Kidney (tissue), 14 donors: ENCODE results near the gene GTF2F1. TPM values are rescaled to one million over a fixed set of nuclear protein-coding genes. Genes with fewer than 3 reads are reported as not detected.

ENCODE experiments used
- DNase-seq, 5 donors: peaks; one replicate each; pipeline ENCODE4 v3.0.0-alpha.2; 2013 to 2020
- FAIRE-seq: peaks from 2 replicates; lab custom pipeline; 2012; peaks lifted over from hg19 to GRCh38; lab: Jason Lieb, UNC
- H3K27ac ChIP-seq, 2 donors: one replicate each; pipeline ENCODE4 v1.7.0; 2013; ENCODE audit warnings: low read depth in 2 of 2, low read length in 2 of 2, inconsistent platforms in 1 of 2
- H3K27me3 ChIP-seq: one replicate; pipeline ENCODE4 v1.7.1; 2013; ENCODE audit warnings: low read length, inconsistent platforms; ENCODE audit not compliant: control insufficient read depth, insufficient read depth
- H3K36me3 ChIP-seq, 3 donors: one replicate each; pipeline versions ENCODE4 v1.7.0 to v1.7.1; 2013; ENCODE audit warnings: low read length in 3 of 3, control low read depth in 1 of 3, inconsistent platforms in 1 of 3; ENCODE audit not compliant: insufficient read depth in 3 of 3, control insufficient read depth in 2 of 3
- H3K4me1 ChIP-seq, 3 donors: one replicate each; pipeline versions ENCODE4 v1.7.0 to v1.7.1; 2013; ENCODE audit warnings: low read length in 3 of 3, inconsistent platforms in 1 of 3, low read depth in 1 of 3; ENCODE audit not compliant: control insufficient read depth in 2 of 3, insufficient read depth in 2 of 3
- H3K4me3 ChIP-seq, 3 donors: one replicate each; pipeline versions ENCODE4 v1.7.0 to v1.8.1; 2013; ENCODE audit warnings: low read length in 3 of 3, control low read depth in 1 of 3, inconsistent platforms in 1 of 3
- H3K9ac ChIP-seq, 3 donors: one replicate each; pipeline versions ENCODE4 v1.7.0 to v1.7.1; 2013; ENCODE audit warnings: low read length in 3 of 3, control low read depth in 1 of 3, inconsistent platforms in 1 of 3
- H3K9me3 ChIP-seq, 3 donors: one replicate each; pipeline versions ENCODE4 v1.7.0 to v1.7.1; 2013; ENCODE audit warnings: low read length in 3 of 3, control low read depth in 1 of 3, inconsistent platforms in 1 of 3; ENCODE audit not compliant: control insufficient read depth in 2 of 3, insufficient read depth in 1 of 3
- intact Hi-C: fragments of 100-400 bp; cut with DNase I; formaldehyde crosslinking; loops from one replicate; pipeline ENCODE4 v1.11.1; 2022
- polyA plus RNA-seq: library from polyadenylated mRNA; stranded (reverse); fragments of 350-450 nt; fragmentation: Illumina TruSeq; extraction: RNeasy Lipid Tissue Mini Kit (QIAGEN cat#74804); gene quantifications from one replicate; pipeline ENCODE4 v1.2.3, GENCODE V29; 2014; ENCODE audit warnings: low read depth, low replicate concordance; ENCODE audit not compliant: insufficient read depth
- total RNA-seq: library from RNA; stranded (reverse); fragmentation: NEBNext Ultra II Directional; extraction: Animal tissue kit (Norgen Biotek cat#: 25700); gene quantifications from one replicate; pipeline ENCODE4 v1.2.1, GENCODE V29; 2021
- TF ChIP-seq, protein P1 (sequence below): IDR thresholded peaks from 3 replicates; pipeline ENCODE4 v1.5.1; 2012; ENCODE audit warnings: mild to moderate bottlenecking, moderate library complexity, borderline replicate concordance; ENCODE audit not compliant: insufficient read depth; ENCODE audit errors: extremely low read depth
- donor health status: control.
- donor health status: control.
- donor health status: control.
- donor health status: control.
- donor health status: control.
- donor health status: DM: yes; HTN: yes; CAD: no.
- donor health status: Normal renal cell carcinoma (clear cell type).

GTF2F1 gene
- total and polyA plus RNA-seq, 2 donors from 2014 or later, result 44.1 to 61.7 TPM

DNA sequence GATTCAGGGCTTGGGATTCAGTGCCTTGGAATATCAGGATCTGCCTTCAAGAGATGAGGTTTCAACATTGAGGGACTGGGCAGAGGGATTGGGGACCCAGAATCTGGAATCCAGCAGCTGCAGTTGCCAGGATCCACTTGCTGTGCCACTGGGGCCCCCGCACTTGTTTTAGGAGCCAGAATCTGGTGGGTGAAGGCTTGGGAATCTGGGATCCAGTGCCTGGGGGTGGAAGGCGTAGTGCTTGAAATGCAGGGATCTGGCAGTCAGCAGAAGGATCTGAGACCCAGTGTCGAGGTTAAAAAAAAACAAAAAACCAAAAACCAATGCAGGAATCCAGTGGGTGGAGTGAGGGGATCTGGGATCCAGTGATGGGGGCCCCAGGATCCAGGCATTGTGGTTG lies 47.9 kb upstream of the GTF2F1 start:
- no peaks in the 10 kb centered on the region for H3K9me3 ChIP-seq
- TF ChIP-seq, protein P1, sequence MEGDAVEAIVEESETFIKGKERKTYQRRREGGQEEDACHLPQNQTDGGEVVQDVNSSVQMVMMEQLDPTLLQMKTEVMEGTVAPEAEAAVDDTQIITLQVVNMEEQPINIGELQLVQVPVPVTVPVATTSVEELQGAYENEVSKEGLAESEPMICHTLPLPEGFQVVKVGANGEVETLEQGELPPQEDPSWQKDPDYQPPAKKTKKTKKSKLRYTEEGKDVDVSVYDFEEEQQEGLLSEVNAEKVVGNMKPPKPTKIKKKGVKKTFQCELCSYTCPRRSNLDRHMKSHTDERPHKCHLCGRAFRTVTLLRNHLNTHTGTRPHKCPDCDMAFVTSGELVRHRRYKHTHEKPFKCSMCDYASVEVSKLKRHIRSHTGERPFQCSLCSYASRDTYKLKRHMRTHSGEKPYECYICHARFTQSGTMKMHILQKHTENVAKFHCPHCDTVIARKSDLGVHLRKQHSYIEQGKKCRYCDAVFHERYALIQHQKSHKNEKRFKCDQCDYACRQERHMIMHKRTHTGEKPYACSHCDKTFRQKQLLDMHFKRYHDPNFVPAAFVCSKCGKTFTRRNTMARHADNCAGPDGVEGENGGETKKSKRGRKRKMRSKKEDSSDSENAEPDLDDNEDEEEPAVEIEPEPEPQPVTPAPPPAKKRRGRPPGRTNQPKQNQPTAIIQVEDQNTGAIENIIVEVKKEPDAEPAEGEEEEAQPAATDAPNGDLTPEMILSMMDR, result no peak
- H3K4me1 ChIP-seq, result no peaks in the 10 kb centered on the region
- H3K27ac ChIP-seq, result no peak overlapping the region
- DNase-seq (no peak), FAIRE-seq (no peak)
- intact Hi-C loops, result no loop called here
- H3K9ac ChIP-seq, result no peak overlapping the region
- peaks cover 0 to 4% (median 0%) of the 10 kb centered on the region in 3 donors for H3K36me3 ChIP-seq
- no peaks in the 10 kb centered on the region for H3K27me3 ChIP-seq
- no peak overlapping the region for H3K4me3 ChIP-seq

GRCh38 chr19:6439743-6440142 lies 46.8 kb upstream of the GTF2F1 start:
- TF ChIP-seq, protein P1, result no peak
- Histone ChIP-seq H3K36me3 (no peaks in the 10 kb centered on the region), H3K9me3 (no peaks in the 10 kb centered on the region), H3K9ac (no peak overlapping the region), H3K4me1 (no peaks in the 10 kb centered on the region), H3K27ac (no peak overlapping the region), H3K4me3 (no peak overlapping the region), H3K27me3 (no peaks in the 10 kb centered on the region)
- no peak for DNase-seq
- intact Hi-C loops, result no loop called here
- FAIRE-seq, result no peak

GRCh38 chr19:6433663-6434062 lies 40.7 kb upstream of the GTF2F1 start, which contains the start of gene SLC25A41:
Gene SLC25A41, minus strand, starts transcription at chr19:6433763. Its CDS starts 70 bp downstream, at chr19:6433693.
- TF ChIP-seq, protein P1, result no peak
- Histone ChIP-seq H3K9ac (no peak within 1 kb of the TSS), H3K27ac (no peak within 1 kb of the TSS), H3K36me3 (no peaks in the 10 kb centered on the region), H3K4me3 (no peak within 1 kb of the TSS), H3K4me1 (no peaks in the 10 kb centered on the region), H3K27me3 (no peaks in the 10 kb centered on the region), H3K9me3 (no peaks in the 10 kb centered on the region)
- intact Hi-C loops, result no loop called here
- no peak for DNase-seq
- FAIRE-seq, result no peak

DNA sequence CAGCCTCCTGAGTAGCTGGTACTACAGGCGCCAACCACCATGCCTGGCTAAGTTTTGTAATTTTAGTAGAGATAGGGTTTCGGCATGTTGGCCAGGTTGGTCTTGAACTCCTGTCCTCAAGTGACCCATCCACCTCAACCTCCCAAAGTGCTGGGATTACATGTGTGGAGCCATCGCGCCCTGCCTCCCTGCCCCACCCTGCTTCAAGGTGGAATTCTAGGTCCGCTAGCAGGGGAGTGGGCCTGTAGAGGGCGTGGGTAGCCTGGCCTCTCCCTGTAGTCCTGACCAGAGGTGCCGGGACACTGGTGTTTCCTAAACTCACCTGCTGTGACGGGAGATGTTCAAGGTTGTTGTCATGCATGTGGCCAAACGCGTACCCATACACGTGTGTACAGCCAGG lies 40.2 kb upstream of the GTF2F1 start:
- no peaks in the 10 kb centered on the region for H3K36me3 ChIP-seq
- FAIRE-seq, result no peak
- no peak for DNase-seq
- TF ChIP-seq, protein P1, result no peak
- no peaks in the 10 kb centered on the region for H3K27me3 ChIP-seq
- H3K27ac ChIP-seq, result no peak overlapping the region
- no peaks in the 10 kb centered on the region for H3K4me1 ChIP-seq
- no peak overlapping the region for H3K9ac ChIP-seq
- intact Hi-C loops, result no loop called here
- no peaks in the 10 kb centered on the region for H3K9me3 ChIP-seq
- no peak overlapping the region for H3K4me3 ChIP-seq
